22Rv1 (cell line): ENCODE data around the gene DBNL.

ENCODE experiments used
- CTCF ChIP-seq: fragments of 450-650 bp; IDR thresholded peaks from 2 replicates; pipeline ENCODE4 v1.5.1; 2017; ENCODE audit warnings: mild to moderate bottlenecking
- ZFX ChIP-seq: fragments of 450-650 bp; IDR thresholded peaks from 2 replicates; pipeline ENCODE4 v1.6.1; 2017; ENCODE audit warnings: antibody characterized with exemption, borderline replicate concordance

DNA sequence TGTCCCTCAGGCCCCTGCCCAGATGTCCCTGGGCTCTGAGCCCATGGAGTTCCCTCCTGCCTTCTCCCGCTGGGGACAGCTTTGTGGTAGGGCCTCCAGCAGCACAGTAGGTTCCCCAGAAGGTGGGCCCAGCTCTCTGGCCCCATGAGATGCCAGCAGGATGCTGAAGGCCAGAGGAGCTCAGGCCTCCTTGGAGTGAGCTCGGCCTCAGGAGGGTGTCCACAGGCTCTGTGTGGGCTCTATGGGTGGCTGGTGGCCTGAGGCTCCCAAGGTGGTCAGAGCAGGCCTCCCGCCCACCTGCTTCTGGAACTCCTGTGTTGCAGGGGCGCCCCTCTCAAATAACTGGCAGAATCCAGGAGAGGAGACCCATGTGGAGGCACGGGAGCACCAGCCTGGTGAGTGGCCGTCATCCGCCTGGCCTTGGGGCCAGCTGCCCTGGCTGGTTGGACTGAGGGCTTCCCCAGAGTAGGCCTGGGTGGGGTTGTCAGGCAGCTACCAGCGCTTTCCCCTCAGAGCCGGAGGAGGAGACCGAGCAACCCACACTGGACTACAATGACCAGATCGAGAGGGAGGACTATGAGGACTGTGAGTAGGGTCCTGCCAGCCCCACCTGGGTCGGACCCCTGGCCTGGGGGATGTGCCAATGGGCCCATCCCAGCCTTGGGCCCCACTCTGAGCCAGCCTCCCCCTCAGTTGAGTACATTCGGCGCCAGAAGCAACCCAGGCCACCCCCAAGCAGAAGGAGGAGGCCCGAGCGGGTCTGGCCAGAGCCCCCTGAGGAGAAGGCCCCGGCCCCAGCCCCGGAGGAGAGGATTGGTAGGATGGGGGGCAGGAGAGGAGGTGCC lies 62.8 kb downstream of the DBNL start:
- TF ChIP-seq CTCF (no peak), ZFX (no peak)
